ENCODE data around the gene PIP5KL1.

PIP5KL1 gene

GRCh38 chr9:127904561-127905003, 26.0 kb downstream of the PIP5KL1 start (continued):
- no peak for TF ChIP-seq TSHZ2 (CRISPR knock-in tag; IDR thresholded peaks at IDR 0.05)
- no peak for TF ChIP-seq ZC3H10 (CRISPR knock-in tag; IDR thresholded peaks at IDR 0.05)
- TF ChIP-seq TOX (CRISPR knock-in tag; IDR thresholded peaks at IDR 0.05; ENCODE audit: borderline replicate concordance): no peak
- TF ChIP-seq BACH2 (CRISPR knock-in tag; IDR thresholded peaks at IDR 0.05; ENCODE audit: borderline replicate concordance): no peak
- TF ChIP-seq ZNF70 (CRISPR knock-in tag; IDR thresholded peaks at IDR 0.05): no peak

- TF ChIP-seq POU6F1 (CRISPR knock-in tag; IDR thresholded peaks at IDR 0.05; ENCODE audit: borderline replicate concordance, low read depth) (no peak), ZFP30 (CRISPR knock-in tag; IDR thresholded peaks at IDR 0.05) (no peak), ESRRG (CRISPR knock-in tag; IDR thresholded peaks at IDR 0.05) (no peak), ZFP3 (CRISPR knock-in tag; IDR thresholded peaks at IDR 0.05) (no peak), PPARA (CRISPR knock-in tag; IDR thresholded peaks at IDR 0.05; ENCODE audit: borderline replicate concordance) (no peak), ZC3H10 (CRISPR knock-in tag; IDR thresholded peaks at IDR 0.05) (no peak), SNAI2 (CRISPR knock-in tag; IDR thresholded peaks at IDR 0.05) (no peak), CSDC2 (CRISPR knock-in tag; IDR thresholded peaks at IDR 0.05) (no peak), ISL1 (CRISPR knock-in tag; IDR thresholded peaks at IDR 0.05) (no peak), ZNF8 (CRISPR knock-in tag; IDR thresholded peaks at IDR 0.05) (no peak), CREB5 (CRISPR knock-in tag; IDR thresholded peaks at IDR 0.05; ENCODE audit: low read depth) (no peak), GLIS3 (CRISPR knock-in tag; IDR thresholded peaks at IDR 0.05) (no peak)
- ATAC-seq: no peak
Observed at GRCh38 chr9:127903557-127904475, 26.8 kb downstream of the PIP5KL1 start.

GRCh38 chr9:127899128-127899943, 31.2 kb downstream of the PIP5KL1 start, which contains the start of gene ST6GALNAC6:
TSS of gene ST6GALNAC6 (minus strand) at chr9:127899603. CDS start at chr9:127897981, 1,622 bp downstream.
- no peak for TF ChIP-seq CSDC2 (CRISPR knock-in tag; IDR thresholded peaks at IDR 0.05)
- no peak for TF ChIP-seq ZFP3 (CRISPR knock-in tag; IDR thresholded peaks at IDR 0.05)
- no peak for TF ChIP-seq TSHZ2 (CRISPR knock-in tag; IDR thresholded peaks at IDR 0.05)
- TF ChIP-seq ARNTL (CRISPR knock-in tag; IDR thresholded peaks at IDR 0.05; ENCODE audit: borderline replicate concordance, low read depth): no peak
- TF ChIP-seq RARB (CRISPR knock-in tag; IDR thresholded peaks at IDR 0.05): no peak
- no peak for TF ChIP-seq TCF4 (CRISPR knock-in tag; IDR thresholded peaks at IDR 0.05; ENCODE audit: borderline replicate concordance)
- no peak for TF ChIP-seq ZFP30 (CRISPR knock-in tag; IDR thresholded peaks at IDR 0.05)
- peak; percentile 72 for ATAC-seq

Data from SK-N-SH treated with all-trans-retinoic acid at 6 μM for 48 hours (cell line).